ENCODE data around the gene DCLRE1B.

The DCLRE1B gene

DNA sequence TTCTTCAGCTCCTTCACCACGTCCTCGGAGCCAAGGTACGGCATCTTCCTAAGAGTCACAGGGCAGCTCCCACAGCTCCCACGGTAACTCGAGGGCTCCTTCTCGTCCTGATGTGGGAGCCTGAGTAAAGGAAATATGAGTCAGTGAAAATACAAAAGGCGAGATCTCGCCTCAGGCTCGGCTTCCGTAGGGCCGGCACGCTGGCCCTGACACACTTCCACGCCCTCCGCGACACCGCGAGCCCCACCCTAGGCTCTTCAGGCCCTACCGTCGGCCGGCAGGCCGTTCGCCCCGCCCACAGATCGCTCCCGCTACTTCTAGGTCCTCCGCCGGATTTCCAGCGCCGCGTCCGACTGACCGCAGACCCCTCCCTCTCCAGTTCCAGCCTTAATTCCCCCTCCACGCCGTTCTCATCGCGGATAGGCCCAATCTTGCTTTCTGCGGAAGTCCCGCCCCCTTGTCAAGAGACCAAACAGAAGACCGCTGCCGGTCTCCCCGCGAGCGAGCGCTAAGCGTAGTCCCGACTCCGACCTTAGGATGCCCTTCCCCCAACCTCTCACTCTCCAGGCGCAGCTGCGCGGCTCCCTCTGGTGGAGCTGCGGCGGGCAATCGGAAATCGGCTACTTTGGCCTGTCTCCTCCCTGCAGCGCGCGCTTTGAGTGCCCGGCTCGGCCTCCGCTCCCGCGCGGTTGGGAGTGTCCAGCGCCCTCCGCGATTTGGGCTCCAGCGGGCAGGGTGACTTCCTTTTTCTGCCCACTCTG, at the start of gene DCLRE1B, which contains the start of gene AP4B1:
Gene DCLRE1B, plus strand, starts transcription at position 653 of the 761 bp plus-strand sequence. CDS start 261 bp downstream, outside the sequence.
Gene AP4B1, minus strand, starts transcription at position 126 of the 761 bp plus-strand sequence. Its CDS starts 82 bp downstream, at position 44.
- DNase-seq (ENCODE audit: low read depth, low spot score), result peak; percentile 100

GRCh38 chr1:113855630-113856400, 49.3 kb upstream of the DCLRE1B start:
- DNase-seq (ENCODE audit: low read depth, low spot score), result no peak
- no peak overlapping the region for H3K4me3 ChIP-seq (ENCODE audit: low read depth, low read length)
- TF ChIP-seq, protein P1, sequence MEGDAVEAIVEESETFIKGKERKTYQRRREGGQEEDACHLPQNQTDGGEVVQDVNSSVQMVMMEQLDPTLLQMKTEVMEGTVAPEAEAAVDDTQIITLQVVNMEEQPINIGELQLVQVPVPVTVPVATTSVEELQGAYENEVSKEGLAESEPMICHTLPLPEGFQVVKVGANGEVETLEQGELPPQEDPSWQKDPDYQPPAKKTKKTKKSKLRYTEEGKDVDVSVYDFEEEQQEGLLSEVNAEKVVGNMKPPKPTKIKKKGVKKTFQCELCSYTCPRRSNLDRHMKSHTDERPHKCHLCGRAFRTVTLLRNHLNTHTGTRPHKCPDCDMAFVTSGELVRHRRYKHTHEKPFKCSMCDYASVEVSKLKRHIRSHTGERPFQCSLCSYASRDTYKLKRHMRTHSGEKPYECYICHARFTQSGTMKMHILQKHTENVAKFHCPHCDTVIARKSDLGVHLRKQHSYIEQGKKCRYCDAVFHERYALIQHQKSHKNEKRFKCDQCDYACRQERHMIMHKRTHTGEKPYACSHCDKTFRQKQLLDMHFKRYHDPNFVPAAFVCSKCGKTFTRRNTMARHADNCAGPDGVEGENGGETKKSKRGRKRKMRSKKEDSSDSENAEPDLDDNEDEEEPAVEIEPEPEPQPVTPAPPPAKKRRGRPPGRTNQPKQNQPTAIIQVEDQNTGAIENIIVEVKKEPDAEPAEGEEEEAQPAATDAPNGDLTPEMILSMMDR (IDR thresholded peaks at IDR 0.05; ENCODE audit: low read depth, low read length), result no peak
- in situ Hi-C loops (cut with HindIII; ENCODE audit: low sequenced_read_pairs), result no loop called here

More for the DNA sequence above, at the start of gene DCLRE1B, which contains the start of gene AP4B1:
- H3K4me3 ChIP-seq (ENCODE audit: low read depth, low read length), result peak within 1 kb of the TSS; percentile 68
- in situ Hi-C loops (cut with HindIII; ENCODE audit: low sequenced_read_pairs), result no loop called here
- TF ChIP-seq, protein P1 (IDR thresholded peaks at IDR 0.05; ENCODE audit: low read depth, low read length), result peak; percentile 77

DNA sequence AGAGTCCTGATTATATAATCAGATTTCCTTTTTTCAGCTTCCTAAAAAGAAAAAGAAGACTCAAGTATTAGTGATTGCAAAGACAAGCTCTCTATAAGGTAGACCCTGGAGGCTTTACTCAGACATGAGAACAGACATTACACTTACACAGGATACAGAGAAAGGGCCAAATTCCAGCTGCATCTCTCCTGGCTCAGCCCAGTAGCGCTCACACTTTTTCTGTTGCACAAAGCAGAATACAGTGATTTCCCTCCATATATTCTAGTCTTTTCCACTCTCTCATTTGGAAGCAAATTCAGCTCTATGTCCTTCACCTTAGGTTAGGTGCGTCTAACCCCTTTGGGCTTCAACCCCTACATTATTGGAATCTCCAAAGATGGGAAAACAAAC, 48.7 kb upstream of the DCLRE1B start:
- in situ Hi-C loops (cut with HindIII; ENCODE audit: low sequenced_read_pairs), result no loop called here
- TF ChIP-seq, protein P1 (IDR thresholded peaks at IDR 0.05; ENCODE audit: low read depth, low read length), result no peak
- no peak overlapping the region for H3K4me3 ChIP-seq (ENCODE audit: low read depth, low read length)
- DNase-seq (ENCODE audit: low read depth, low spot score), result no peak

GRCh38 chr1:113857776-113858175, 47.4 kb upstream of the DCLRE1B start:
- H3K4me3 ChIP-seq (ENCODE audit: low read depth, low read length), result no peak overlapping the region
- in situ Hi-C loops (cut with HindIII; ENCODE audit: low sequenced_read_pairs), result no loop called here
- no peak for DNase-seq (ENCODE audit: low read depth, low spot score)
- TF ChIP-seq, protein P1 (IDR thresholded peaks at IDR 0.05; ENCODE audit: low read depth, low read length), result no peak

DNA sequence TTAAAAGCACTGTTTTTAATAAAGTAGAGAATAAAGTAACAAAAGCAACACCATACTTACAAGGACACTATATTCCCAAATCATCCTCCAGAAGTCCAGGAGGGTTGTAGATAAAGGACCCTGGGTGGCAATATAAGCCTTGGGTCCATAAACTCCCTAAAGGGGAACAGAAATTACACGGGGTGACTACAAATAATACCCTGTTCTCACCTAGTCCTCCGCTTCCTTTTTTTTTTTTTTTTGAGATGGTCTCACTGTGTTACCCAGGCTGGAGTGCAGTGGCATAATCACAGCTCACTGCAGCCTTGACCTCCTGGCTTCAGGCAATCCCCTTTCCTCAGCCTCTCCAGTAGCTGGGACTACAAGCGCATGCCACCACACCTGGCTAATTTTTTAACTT, 46.7 kb upstream of the DCLRE1B start:
- no peak for DNase-seq (ENCODE audit: low read depth, low spot score)
- in situ Hi-C loops (cut with HindIII; ENCODE audit: low sequenced_read_pairs), result no loop called here
- TF ChIP-seq, protein P1 (IDR thresholded peaks at IDR 0.05; ENCODE audit: low read depth, low read length), result no peak
- H3K4me3 ChIP-seq (ENCODE audit: low read depth, low read length), result no peak overlapping the region

- TF ChIP-seq, protein P1 (IDR thresholded peaks at IDR 0.05; ENCODE audit: low read depth, low read length), result no peak
- DNase-seq (ENCODE audit: low read depth, low spot score), result no peak
- no peak overlapping the region for H3K4me3 ChIP-seq (ENCODE audit: low read depth, low read length)
- in situ Hi-C loops (cut with HindIII; ENCODE audit: low sequenced_read_pairs), result no loop called here
Measured at GRCh38 chr1:113858982-113859381, 46.1 kb upstream of the DCLRE1B start.
